Breast epithelium (tissue), 3 donors: ENCODE data around the gene SPATA21.

ENCODE experiments used
- CTCF ChIP-seq, 3 donors: fragments of 450-650 bp; IDR thresholded peaks; one replicate each; pipeline ENCODE4 v1.5.1; 2016 to 2017; ENCODE audit warnings: antibody characterized with exemption in 3 of 3, mild to moderate bottlenecking in 3 of 3, moderate library complexity in 3 of 3
- POLR2AphosphoS5 ChIP-seq, 3 donors: sonication (generic); formaldehyde crosslinking; IDR thresholded peaks; one replicate each; pipeline ENCODE4 v1.6.1; 2017; ENCODE audit warnings: antibody characterized with exemption in 3 of 3

- TF ChIP-seq POLR2AphosphoS5 (IDR thresholded peaks at IDR 0.05), result no peak
- TF ChIP-seq CTCF (IDR thresholded peaks at IDR 0.05), result no peak
Observed at GRCh38 chr1:16446116-16446515, 8.9 kb upstream of the SPATA21 start.
